ENCODE data around the gene ERG. TPM values are rescaled to one million over a fixed set of nuclear protein-coding genes. Genes with fewer than 3 reads are reported as not detected.

ERG gene
- total RNA-seq, 1 donor from 2014 or later: under 0.01 TPM

GRCh38 chr21:38358098-38358497 lies 140.2 kb downstream of the ERG start:
- no peaks in the 10 kb centered on the region for H3K36me3 ChIP-seq (ENCODE audit: control insufficient read depth, insufficient read depth, low read length)
- FAIRE-seq (no peak), DNase-seq (ENCODE audit: low read depth) (no peak)
- no peaks in the 10 kb centered on the region for H3K27me3 ChIP-seq (ENCODE audit: control insufficient read depth, insufficient read depth, low read length)
- no peak overlapping the region for H3K4me3 ChIP-seq (ENCODE audit: low read depth, low read length)
- no peak for TF ChIP-seq CTCF (IDR thresholded peaks at IDR 0.05; ENCODE audit: insufficient read depth, low read length, severe bottlenecking)

- Histone ChIP-seq H3K27me3 (ENCODE audit: control insufficient read depth, insufficient read depth, low read length) (no peaks in the 10 kb centered on the region), H3K4me3 (ENCODE audit: low read depth, low read length) (no peak overlapping the region), H3K36me3 (ENCODE audit: control insufficient read depth, insufficient read depth, low read length) (no peaks in the 10 kb centered on the region)
- no peak for TF ChIP-seq CTCF (IDR thresholded peaks at IDR 0.05; ENCODE audit: insufficient read depth, low read length, severe bottlenecking)
- no peak for DNase-seq (ENCODE audit: low read depth)
- FAIRE-seq: no peak
These were observed 141.2 kb downstream of the ERG start for GRCh38 chr21:38356883-38357625.

GRCh38 chr21:38355992-38356781 lies 142.1 kb downstream of the ERG start:
- Histone ChIP-seq H3K4me3 (ENCODE audit: low read depth, low read length) (no peak overlapping the region), H3K36me3 (ENCODE audit: control insufficient read depth, insufficient read depth, low read length) (no peaks in the 10 kb centered on the region), H3K27me3 (ENCODE audit: control insufficient read depth, insufficient read depth, low read length) (no peaks in the 10 kb centered on the region)
- peak; percentile 99 for TF ChIP-seq CTCF (IDR thresholded peaks at IDR 0.05; ENCODE audit: insufficient read depth, low read length, severe bottlenecking)
- FAIRE-seq: peak; percentile 93
- DNase-seq (ENCODE audit: low read depth): peak; percentile 45

GRCh38 chr21:38355353-38355752 lies 142.9 kb downstream of the ERG start:
- TF ChIP-seq CTCF (IDR thresholded peaks at IDR 0.05; ENCODE audit: insufficient read depth, low read length, severe bottlenecking): no peak
- Histone ChIP-seq H3K36me3 (ENCODE audit: control insufficient read depth, insufficient read depth, low read length) (no peaks in the 10 kb centered on the region), H3K4me3 (ENCODE audit: low read depth, low read length) (no peak overlapping the region), H3K27me3 (ENCODE audit: control insufficient read depth, insufficient read depth, low read length) (no peaks in the 10 kb centered on the region)
- FAIRE-seq (no peak), DNase-seq (ENCODE audit: low read depth) (no peak)

- DNase-seq (ENCODE audit: low read depth): no peak
- H3K4me3 ChIP-seq (ENCODE audit: low read depth, low read length): no peak overlapping the region
- no peaks in the 10 kb centered on the region for H3K27me3 ChIP-seq (ENCODE audit: control insufficient read depth, insufficient read depth, low read length)
- TF ChIP-seq CTCF (IDR thresholded peaks at IDR 0.05; ENCODE audit: insufficient read depth, low read length, severe bottlenecking): no peak
- no peak for FAIRE-seq
- no peaks in the 10 kb centered on the region for H3K36me3 ChIP-seq (ENCODE audit: control insufficient read depth, insufficient read depth, low read length)
These were observed 143.5 kb downstream of the ERG start for GRCh38 chr21:38354746-38355145.

Data from bronchial epithelial cell (primary cell).